Fibroblast of the aortic adventitia (primary cell): Measurements from ENCODE around the gene CLDND1. TPM values are rescaled to one million over a fixed set of nuclear protein-coding genes. Genes with fewer than 3 reads are reported as not detected.
A peak's percentile ranks its signal among the peaks of the same experiment; 100 is the strongest.

ENCODE experiments used
- DNase-seq: peaks from one replicate; pipeline ENCODE4 v3.0.0-alpha.2; 2010; ENCODE audit warnings: low read depth
- H3K4me3 ChIP-seq: 2 replicates; pipeline ENCODE4 v1.5.1; 2011; ENCODE audit warnings: low read depth, mild to moderate bottlenecking, control low read depth, low read length, moderate library complexity
- CTCF ChIP-seq: IDR thresholded peaks from 2 replicates; pipeline ENCODE4 v1.5.1; 2011; ENCODE audit warnings: mild to moderate bottlenecking, low read length, control low read depth, inconsistent platforms; ENCODE audit not compliant: insufficient read depth
- total RNA-seq: library from RNA; depleted of rRNA; stranded (reverse); fragments of >200 nt; gene quantifications from 2 replicates; pipeline ENCODE4 v1.2.3, GENCODE V29; 2012; ENCODE audit warnings: low replicate concordance

The CLDND1 gene
- total RNA-seq, 1 donor = 88.0 TPM

GRCh38 chr3:98531622-98532274 lies 9.0 kb upstream of the CLDND1 start, which contains the start of gene GPR15:
Gene GPR15 (plus strand): TSS chr3:98531978. CDS start chr3:98532034, 56 bp downstream.
- H3K4me3 ChIP-seq = no peak within 1 kb of the TSS
- TF ChIP-seq CTCF = no peak
- DNase-seq = no peak

- TF ChIP-seq CTCF = no peak
- H3K4me3 ChIP-seq = no peak overlapping the region
Measured at GRCh38 chr3:98530676-98531075, 8.0 kb upstream of the CLDND1 start.

GRCh38 chr3:98529856-98530459 lies 7.3 kb upstream of the CLDND1 start:
- DNase-seq = no peak
- no peak for TF ChIP-seq CTCF
- no peak overlapping the region for H3K4me3 ChIP-seq

More at GRCh38 chr3:98530676-98531075, 8.0 kb upstream of the CLDND1 start:
- DNase-seq = no peak

GRCh38 chr3:98528474-98529346 lies 6.0 kb upstream of the CLDND1 start:
- DNase-seq = no peak
- H3K4me3 ChIP-seq = no peak overlapping the region
- no peak for TF ChIP-seq CTCF

GRCh38 chr3:98525494-98525893 lies 2.8 kb upstream of the CLDND1 start:
- no peak for DNase-seq
- no peak overlapping the region for H3K4me3 ChIP-seq
- TF ChIP-seq CTCF = no peak

GRCh38 chr3:98521897-98522543 lies 682 bp downstream of the CLDND1 start:
- TF ChIP-seq CTCF = no peak
- peak overlapping the region; percentile 81 for H3K4me3 ChIP-seq
- DNase-seq = peak; percentile 62
